BE2C (cell line): Measurements from ENCODE around the gene CENPK.
A peak's percentile ranks its signal among the peaks of the same experiment; 100 is the strongest.
"Not testable (repeated sequence)": the region's sequence is repeated elsewhere in the genome, so short reads cannot be mapped to it uniquely, and the experiment has no call there.

Source experiments
- DNase-seq: peaks from one replicate; pipeline ENCODE4 v3.0.0-alpha.2; 2020
- H3K27me3 ChIP-seq: fragments of 250-450 bp; sonication (Bioruptor Pico); 2 replicates; pipeline ENCODE4 v1.5.1; 2020; ENCODE audit warnings: mild to moderate bottlenecking
- H3K36me3 ChIP-seq: fragments of 250-450 bp; sonication (Bioruptor Pico); 2 replicates; pipeline ENCODE4 v1.5.1; 2020; ENCODE audit warnings: mild to moderate bottlenecking
- H3K4me1 ChIP-seq: fragments of 250-450 bp; sonication (Bioruptor Pico); 2 replicates; pipeline ENCODE4 v1.5.1; 2020
- H3K4me3 ChIP-seq: 2 replicates; pipeline ENCODE4 v1.5.1; 2011; ENCODE audit warnings: low read depth, low read length
- H3K9me3 ChIP-seq: fragments of 250-450 bp; sonication (Bioruptor Pico); 2 replicates; pipeline ENCODE4 v1.5.1; 2020
- TF ChIP-seq, protein P1 (sequence below): IDR thresholded peaks from 2 replicates; pipeline ENCODE4 v1.5.1; 2012; ENCODE audit warnings: mild to moderate bottlenecking, low read depth, low read length

The CENPK gene

DNA sequence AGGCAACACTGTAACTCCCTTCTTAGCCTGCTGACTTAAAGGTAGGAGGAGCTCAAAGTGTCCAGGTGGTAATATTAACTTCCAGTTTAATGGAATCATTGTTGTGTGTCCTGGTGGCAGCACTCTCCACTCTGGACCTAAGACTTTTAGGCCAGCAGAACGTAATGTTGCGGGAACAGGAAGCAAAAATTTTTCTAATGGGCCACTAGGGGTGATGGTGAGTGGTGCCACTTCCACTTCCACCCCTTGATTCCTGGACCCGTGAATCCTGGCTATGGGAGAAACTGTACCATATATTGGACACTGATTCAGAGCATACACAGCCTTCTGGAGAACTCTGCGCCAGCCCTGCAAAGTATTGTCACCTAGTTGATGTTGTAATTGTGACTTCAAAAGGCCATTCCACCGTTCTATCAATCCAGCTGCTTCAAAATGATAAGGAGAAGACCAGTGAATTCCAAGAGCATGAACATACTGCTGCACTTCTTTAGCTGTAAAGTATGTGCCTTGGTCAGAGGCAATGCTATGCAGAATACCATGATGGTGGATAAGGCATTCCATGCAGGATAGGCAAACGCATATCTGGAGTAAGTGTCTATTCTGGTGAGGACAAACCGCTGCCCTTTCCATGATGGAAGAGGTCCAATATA lies 74.8 kb downstream of the CENPK start:
- not testable (repeated sequence) for H3K36me3 ChIP-seq, H3K9me3 ChIP-seq, DNase-seq

DNA sequence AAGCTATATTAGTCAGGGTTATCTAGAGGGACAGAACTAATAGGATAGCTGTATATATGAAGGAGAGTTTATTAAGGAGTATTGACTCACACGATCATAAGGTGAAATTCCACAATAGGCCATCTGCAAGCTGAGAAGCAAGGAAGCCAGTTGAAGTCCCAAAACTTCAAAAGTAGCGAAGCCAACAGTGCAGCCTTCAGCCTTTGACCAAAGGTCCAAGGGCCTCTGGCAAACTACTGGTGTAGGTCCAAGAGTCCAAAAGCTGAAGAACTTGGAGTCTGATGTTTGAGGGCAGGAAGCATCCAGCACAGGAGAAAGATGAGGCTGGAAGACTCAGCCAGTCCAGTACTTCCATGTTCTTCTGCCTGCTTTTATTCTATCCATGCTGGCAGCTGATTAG lies 76.2 kb downstream of the CENPK start:
- H3K9me3 ChIP-seq, DNase-seq, H3K4me1 ChIP-seq, H3K4me3 ChIP-seq, H3K36me3 ChIP-seq, H3K27me3 ChIP-seq: not testable (repeated sequence)

More for the DNA sequence above, 74.8 kb downstream of the CENPK start:
- TF ChIP-seq, protein P1, sequence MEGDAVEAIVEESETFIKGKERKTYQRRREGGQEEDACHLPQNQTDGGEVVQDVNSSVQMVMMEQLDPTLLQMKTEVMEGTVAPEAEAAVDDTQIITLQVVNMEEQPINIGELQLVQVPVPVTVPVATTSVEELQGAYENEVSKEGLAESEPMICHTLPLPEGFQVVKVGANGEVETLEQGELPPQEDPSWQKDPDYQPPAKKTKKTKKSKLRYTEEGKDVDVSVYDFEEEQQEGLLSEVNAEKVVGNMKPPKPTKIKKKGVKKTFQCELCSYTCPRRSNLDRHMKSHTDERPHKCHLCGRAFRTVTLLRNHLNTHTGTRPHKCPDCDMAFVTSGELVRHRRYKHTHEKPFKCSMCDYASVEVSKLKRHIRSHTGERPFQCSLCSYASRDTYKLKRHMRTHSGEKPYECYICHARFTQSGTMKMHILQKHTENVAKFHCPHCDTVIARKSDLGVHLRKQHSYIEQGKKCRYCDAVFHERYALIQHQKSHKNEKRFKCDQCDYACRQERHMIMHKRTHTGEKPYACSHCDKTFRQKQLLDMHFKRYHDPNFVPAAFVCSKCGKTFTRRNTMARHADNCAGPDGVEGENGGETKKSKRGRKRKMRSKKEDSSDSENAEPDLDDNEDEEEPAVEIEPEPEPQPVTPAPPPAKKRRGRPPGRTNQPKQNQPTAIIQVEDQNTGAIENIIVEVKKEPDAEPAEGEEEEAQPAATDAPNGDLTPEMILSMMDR = peak; percentile 45
- not testable (repeated sequence) for H3K27me3 ChIP-seq, H3K4me1 ChIP-seq, H3K4me3 ChIP-seq

DNA sequence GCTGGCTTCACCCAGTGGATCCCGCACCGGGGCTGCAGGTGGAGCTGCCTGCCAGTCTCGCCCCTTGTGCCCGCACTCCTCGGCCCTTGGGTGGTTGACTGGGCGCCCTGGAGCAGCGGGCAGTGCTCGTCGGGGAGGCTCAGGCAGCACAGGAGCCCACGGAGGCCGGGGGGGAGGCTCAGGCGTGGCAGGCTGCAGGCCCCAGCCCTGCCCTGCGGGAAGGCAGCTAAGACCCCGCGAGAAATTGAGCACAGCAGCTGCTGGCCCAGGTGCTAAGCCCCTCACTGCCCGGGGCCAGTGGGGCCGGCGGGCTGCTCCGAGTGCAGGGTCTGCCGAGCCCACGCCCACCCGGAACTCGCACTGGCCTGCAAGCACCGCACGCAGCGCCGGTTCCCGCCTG lies 77.6 kb downstream of the CENPK start:
- Histone ChIP-seq H3K27me3 (no peaks in the 10 kb centered on the region), H3K36me3 (no peaks in the 10 kb centered on the region), H3K4me1 (no peaks in the 10 kb centered on the region; the same call in 1 of the 2 replicates), H3K4me3 (no peak overlapping the region), H3K9me3 (no peaks in the 10 kb centered on the region)
- DNase-seq = no peak
- TF ChIP-seq, protein P1 = no peak

DNA sequence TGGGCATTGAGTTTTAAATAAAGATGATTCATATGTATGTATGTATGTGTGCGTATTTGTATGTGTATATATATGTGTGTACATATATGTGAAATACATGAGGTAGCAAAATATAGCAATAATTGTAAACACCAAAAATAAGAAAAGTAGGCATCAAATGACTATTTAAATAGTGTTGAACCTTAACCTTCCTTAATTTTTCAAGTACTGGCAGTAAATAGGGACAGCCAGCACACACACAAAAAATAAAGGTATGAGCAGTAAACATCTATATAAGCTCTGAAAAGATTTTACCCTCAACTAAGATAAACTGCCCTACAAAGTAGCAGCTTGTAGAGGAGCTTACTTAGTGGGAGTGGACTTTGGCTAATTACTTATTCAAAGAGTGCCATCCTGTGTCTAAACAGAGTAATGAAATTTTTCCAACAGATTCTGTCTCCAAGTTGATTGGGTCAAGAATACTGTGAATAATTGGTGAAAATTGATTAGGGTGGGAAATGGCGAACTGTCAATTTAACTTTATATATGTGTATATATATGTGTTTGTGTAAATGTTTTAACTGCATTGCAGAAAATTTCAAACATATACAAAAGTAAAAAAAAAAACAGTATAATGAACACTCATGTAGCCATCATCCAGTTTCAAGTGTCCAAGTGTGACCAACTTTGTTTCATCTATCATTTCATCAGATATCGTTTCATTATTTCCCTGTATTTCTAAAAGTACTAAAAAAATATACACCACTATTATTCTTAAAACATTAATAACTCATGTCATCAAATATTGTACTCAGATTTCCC lies 79.2 kb downstream of the CENPK start:
- TF ChIP-seq, protein P1 = peak; percentile 67

DNA sequence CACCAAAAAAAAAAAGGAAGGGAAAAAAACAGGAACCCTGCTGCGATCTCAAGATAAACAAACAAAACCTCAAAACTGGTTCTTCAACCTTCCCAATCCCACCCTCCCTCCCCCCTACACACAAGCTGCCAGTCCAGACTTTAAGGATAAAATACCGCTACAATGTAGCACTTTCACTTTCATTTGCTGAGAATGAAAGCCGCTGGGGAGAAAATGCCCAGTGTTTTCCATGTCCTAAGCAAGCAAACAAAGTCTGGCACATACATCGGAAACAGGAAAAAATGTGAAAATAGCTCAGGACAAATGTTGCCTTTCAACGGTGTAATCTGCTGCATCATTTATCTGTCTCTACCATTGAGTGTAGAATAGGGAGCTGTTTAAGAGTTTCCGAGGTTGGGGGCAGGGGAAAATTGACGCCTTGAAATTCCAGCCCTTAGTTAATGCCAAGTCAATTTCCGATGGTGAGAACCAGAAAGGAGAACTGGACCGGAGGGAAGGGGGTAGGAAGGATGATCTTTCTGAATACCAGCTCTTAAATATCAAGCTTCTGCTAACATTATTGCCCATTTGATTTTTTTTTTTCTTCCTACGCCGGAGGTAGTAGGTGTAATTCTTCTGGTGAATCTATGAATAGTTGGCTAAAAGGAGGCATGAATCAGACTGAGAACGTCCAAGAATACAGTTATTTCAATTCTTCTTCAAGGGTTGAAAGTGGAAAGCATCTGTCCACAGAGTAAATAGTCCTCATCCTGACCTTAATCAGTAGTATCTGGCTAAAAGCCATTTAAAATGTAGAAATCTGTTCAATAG lies 80.0 kb downstream of the CENPK start:
- H3K4me3 ChIP-seq = peak overlapping the region; percentile 66
- no peak for DNase-seq
- H3K4me1 ChIP-seq = no peaks in the 10 kb centered on the region; the same call in 1 of the 2 replicates
- no peaks in the 10 kb centered on the region for H3K36me3 ChIP-seq
- TF ChIP-seq, protein P1 = no peak
- H3K27me3 ChIP-seq = no peaks in the 10 kb centered on the region
- H3K9me3 ChIP-seq = no peaks in the 10 kb centered on the region

More for the DNA sequence above, 79.2 kb downstream of the CENPK start:
- Histone ChIP-seq H3K4me3 (peak overlapping the region; percentile 66), H3K4me1 (no peaks in the 10 kb centered on the region; the same call in 1 of the 2 replicates), H3K36me3 (no peaks in the 10 kb centered on the region), H3K9me3 (no peaks in the 10 kb centered on the region), H3K27me3 (no peaks in the 10 kb centered on the region)
- no peak for DNase-seq

DNA sequence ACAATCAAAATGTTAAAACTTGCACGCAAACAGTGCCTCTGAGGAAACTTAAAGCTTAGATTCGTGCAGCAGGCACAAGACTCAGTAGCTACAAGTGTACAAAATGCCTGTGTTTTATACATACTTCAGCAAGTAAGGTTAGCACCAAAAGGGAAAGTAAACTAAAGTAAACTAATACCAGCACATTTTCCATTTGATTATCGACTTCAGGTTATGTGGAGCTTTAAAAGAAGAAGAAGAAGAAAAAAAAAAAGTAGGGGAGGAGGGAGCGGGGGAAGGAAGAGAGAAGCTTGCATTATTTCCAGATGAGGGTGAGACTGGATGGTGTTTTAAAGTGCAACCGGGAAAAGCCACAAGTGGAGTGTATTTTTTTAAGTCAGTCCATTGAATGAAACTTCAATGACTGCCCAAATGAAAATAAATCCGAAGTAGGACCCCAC lies 80.7 kb downstream of the CENPK start:
- no peak for DNase-seq
- TF ChIP-seq, protein P1 = no peak
- Histone ChIP-seq H3K4me3 (peak overlapping the region; percentile 66), H3K4me1 (no peaks in the 10 kb centered on the region; the same call in 1 of the 2 replicates), H3K27me3 (no peaks in the 10 kb centered on the region), H3K9me3 (no peaks in the 10 kb centered on the region), H3K36me3 (no peaks in the 10 kb centered on the region)
